Left ventricle myocardium inferior (tissue), 1 donor: ENCODE measurements around the gene FBXO10. TPM values are rescaled to one million over a fixed set of nuclear protein-coding genes. Genes with fewer than 3 reads are reported as not detected.
A peak's percentile ranks its signal among the peaks of the same experiment; 100 is the strongest.

ENCODE experiments used
- DNase-seq: peaks from one replicate; pipeline ENCODE4 v3.0.0-alpha.2; 2020
- H3K27ac ChIP-seq: fragments of 200-600 bp; replicated peaks from 2 replicates; pipeline ENCODE4 v1.8.0; 2021
- H3K27me3 ChIP-seq: fragments of 200-600 bp; 2 replicates; pipeline ENCODE4 v1.8.0; 2021; ENCODE audit warnings: low read depth
- H3K36me3 ChIP-seq: fragments of 200-600 bp; 2 replicates; pipeline ENCODE4 v1.8.0; 2021
- H3K4me1 ChIP-seq: fragments of 200-600 bp; 2 replicates; pipeline ENCODE4 v1.8.0; 2021
- H3K4me3 ChIP-seq: fragments of 200-600 bp; 2 replicates; pipeline ENCODE4 v1.8.0; 2021; ENCODE audit warnings: mild to moderate bottlenecking, moderate library complexity
- H3K9me3 ChIP-seq: fragments of 200-600 bp; replicated peaks from 2 replicates; pipeline ENCODE4 v1.8.0; 2021
- intact Hi-C: fragments of 100-400 bp; cut with micrococcal nuclease; formaldehyde crosslinking; loops from one replicate; pipeline ENCODE4 v1.11.0; 2022
- long read RNA-seq: library from polyadenylated mRNA; unstranded; transcript quantifications from one replicate; pipeline ENCODE4 v2.0.0, GENCODE V29; 2021
- total RNA-seq: library from RNA; stranded (reverse); fragmentation: NEBNext Ultra II Directional; extraction: Animal tissue kit (Norgen Biotek cat#: 25700); gene quantifications from one replicate; pipeline ENCODE4 v1.2.1, GENCODE V29; 2021
- TF ChIP-seq, protein P1 (sequence below): fragments of 200-600 bp; IDR thresholded peaks from 2 replicates; pipeline ENCODE4 v1.8.0; 2021; ENCODE audit warnings: antibody characterized with exemption, mild to moderate bottlenecking, borderline replicate concordance
- donor health status: DM: no; HTN: yes; CAD: no; lungs with severe emphysema.

Gene FBXO10, protein sequence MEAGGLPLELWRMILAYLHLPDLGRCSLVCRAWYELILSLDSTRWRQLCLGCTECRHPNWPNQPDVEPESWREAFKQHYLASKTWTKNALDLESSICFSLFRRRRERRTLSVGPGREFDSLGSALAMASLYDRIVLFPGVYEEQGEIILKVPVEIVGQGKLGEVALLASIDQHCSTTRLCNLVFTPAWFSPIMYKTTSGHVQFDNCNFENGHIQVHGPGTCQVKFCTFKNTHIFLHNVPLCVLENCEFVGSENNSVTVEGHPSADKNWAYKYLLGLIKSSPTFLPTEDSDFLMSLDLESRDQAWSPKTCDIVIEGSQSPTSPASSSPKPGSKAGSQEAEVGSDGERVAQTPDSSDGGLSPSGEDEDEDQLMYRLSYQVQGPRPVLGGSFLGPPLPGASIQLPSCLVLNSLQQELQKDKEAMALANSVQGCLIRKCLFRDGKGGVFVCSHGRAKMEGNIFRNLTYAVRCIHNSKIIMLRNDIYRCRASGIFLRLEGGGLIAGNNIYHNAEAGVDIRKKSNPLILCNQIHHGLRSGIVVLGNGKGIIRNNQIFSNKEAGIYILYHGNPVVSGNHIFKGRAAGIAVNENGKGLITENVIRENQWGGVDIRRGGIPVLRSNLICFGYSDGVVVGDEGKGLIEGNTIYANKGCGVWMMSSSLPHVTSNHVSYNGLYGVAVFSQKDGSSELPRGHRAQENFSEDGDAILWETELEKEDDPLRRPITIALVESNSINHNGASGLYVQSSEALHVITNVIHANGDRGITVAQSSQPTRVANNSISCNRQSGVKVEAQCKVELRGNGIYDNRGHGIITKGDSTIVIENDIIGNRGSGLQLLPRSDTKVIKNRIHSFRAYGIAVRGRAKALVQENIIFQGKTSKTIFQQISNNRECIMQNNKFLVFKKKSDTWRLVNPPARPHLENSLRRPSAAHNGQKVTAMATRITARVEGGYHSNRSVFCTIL
- total RNA-seq, result 6.7 TPM
- long read RNA-seq, full-length matches to known transcripts, result 8 of 10 reads
- long read RNA-seq, partial matches to known transcripts, result 0 of 10 reads
- long read RNA-seq, other reads (novel, unspliced or antisense), result 2 of 10 reads

DNA sequence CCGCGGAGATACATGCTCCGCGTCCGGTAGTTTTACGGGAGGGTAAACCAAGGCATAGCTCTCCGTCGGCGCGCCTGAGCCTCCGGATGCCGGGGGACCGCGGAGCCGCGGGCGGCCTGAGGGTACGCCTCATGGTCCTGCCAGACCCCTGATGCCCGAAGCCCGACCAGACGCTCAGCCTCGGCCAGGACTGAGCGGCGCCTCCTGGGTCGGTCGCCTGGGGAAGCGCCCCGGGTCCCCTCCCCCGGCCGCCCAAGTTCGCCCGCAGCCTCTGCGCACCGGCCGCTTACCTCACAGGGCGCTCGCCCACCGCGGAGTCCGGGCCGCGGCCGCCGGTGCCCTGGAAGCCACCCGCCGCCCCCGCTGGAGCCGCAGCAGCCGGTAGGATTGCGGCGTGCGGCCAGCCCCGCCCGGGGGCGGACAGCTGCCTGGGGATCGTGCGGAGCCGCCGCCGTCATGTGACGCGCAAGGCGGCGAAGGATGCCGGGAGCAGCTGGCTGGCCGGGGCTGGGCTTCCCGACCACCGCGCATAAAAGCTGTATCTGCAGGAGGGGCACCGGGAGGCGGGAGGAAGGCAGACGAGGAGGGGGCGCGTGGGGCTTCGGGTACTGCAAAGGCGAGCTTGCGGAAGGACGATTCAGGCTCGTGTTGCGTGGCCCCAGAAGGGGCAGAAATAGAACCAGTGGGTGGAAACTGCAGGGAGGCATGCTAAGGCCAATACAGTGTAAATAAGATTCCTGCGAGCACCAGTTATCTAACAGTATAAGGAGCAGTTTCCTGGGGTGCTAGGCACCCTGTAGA is at the start of gene FBXO10:
TSS of gene FBXO10 (minus strand) at position 460 of the 801 bp plus-strand sequence. CDS start 34,612 bp downstream, outside the sequence.
- H3K4me1 ChIP-seq, result peaks cover 31% of the 10 kb centered on the region
- TF ChIP-seq, protein P1, sequence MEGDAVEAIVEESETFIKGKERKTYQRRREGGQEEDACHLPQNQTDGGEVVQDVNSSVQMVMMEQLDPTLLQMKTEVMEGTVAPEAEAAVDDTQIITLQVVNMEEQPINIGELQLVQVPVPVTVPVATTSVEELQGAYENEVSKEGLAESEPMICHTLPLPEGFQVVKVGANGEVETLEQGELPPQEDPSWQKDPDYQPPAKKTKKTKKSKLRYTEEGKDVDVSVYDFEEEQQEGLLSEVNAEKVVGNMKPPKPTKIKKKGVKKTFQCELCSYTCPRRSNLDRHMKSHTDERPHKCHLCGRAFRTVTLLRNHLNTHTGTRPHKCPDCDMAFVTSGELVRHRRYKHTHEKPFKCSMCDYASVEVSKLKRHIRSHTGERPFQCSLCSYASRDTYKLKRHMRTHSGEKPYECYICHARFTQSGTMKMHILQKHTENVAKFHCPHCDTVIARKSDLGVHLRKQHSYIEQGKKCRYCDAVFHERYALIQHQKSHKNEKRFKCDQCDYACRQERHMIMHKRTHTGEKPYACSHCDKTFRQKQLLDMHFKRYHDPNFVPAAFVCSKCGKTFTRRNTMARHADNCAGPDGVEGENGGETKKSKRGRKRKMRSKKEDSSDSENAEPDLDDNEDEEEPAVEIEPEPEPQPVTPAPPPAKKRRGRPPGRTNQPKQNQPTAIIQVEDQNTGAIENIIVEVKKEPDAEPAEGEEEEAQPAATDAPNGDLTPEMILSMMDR, result no peak
- no peaks in the 10 kb centered on the region for H3K27me3 ChIP-seq
- intact Hi-C loops, result no loop called here
- peak within 1 kb of the TSS; percentile 89 for H3K4me3 ChIP-seq
- DNase-seq, result peak; percentile 79
- H3K9me3 ChIP-seq, result no peaks in the 10 kb centered on the region
- H3K36me3 ChIP-seq, result no peaks in the 10 kb centered on the region
- H3K27ac ChIP-seq, result peak within 1 kb of the TSS; percentile 90

DNA sequence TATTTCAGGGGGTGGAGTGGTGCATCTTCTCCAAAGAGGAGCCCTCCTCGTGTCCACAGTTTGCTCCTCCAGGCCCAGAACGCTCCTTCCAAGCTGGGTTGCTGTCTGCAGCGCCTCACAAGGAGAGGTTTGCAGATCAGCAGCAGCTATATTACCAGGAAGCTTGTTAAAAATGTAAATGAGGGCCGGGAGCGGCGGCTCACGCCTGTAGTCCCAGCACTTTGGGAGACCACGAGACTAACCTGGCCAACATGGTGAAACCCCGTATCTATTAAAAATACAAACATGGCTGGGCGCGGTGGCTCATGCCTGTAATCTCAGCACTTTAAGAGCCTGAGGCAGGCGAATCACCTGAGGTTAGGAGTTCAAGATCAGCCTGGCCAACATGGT is 49.6 kb upstream of the FBXO10 start:
- intact Hi-C loops, result no loop called here

DNA sequence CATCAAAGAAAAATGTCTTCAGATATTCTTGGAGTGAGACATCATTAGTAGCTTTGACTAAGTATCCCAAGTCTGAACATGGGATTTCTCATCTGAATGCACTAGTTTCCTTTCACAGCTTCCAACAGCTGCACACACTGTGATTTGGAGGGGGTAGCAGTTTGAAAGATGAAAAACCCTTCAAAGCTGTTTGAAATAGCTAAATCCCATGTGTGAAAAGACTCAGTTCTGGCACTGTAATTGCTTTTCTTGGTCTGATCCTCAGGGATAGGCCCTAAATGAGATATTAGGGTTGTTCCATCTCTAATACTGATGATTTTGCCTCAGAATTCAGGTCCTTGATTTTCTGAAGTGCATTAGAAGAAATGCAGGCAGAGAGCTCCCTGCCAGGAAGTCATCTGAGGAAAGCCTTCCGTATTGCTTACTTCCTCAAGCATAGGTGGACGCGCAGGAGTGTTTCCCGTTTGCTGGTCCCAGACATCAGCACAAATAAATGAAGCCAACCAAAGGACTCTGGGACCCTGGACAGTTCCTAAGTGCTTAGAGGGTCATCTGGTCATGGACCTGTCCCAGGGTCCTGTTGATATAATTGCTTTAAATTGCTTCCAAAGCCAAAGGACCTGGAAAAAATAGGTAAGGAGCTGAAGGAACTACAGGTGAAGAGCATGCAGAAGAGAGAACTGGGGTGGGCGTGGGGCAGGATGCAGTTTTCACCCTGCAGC is 49.0 kb upstream of the FBXO10 start:
- Histone ChIP-seq H3K27ac (no peak overlapping the region), H3K4me3 (no peak overlapping the region), H3K4me1 (no peaks in the 10 kb centered on the region), H3K9me3 (no peaks in the 10 kb centered on the region), H3K27me3 (peaks cover 6% of the 10 kb centered on the region), H3K36me3 (no peaks in the 10 kb centered on the region)
- TF ChIP-seq, protein P1, result no peak
- intact Hi-C loops, result no loop called here
- no peak for DNase-seq

More for the DNA sequence above, 49.6 kb upstream of the FBXO10 start:
- Histone ChIP-seq H3K4me3 (no peak overlapping the region), H3K9me3 (no peaks in the 10 kb centered on the region), H3K4me1 (no peaks in the 10 kb centered on the region), H3K27me3 (peaks cover 6% of the 10 kb centered on the region), H3K27ac (no peak overlapping the region), H3K36me3 (no peaks in the 10 kb centered on the region)
- DNase-seq, result no peak
- TF ChIP-seq, protein P1, result no peak

DNA sequence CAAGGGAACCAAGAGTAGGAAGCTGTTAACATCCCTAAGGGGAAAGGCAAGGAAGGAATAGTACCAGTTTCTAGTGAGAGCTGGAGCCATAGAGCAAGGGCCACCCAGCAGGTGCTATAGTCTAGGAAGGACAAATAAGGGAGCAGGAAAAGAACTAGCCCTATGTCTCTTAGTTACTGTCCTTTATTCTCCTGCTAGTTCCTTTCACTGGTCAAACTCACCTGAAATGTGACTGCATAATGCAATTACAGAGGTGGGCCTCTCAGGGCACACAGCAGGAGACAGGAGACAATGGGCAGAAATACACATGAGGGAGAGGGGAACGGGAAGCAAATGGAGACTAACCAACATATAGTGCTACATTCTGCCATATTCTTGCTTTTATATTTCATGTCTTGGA is 47.9 kb upstream of the FBXO10 start:
- H3K27me3 ChIP-seq, result peaks cover 6% of the 10 kb centered on the region
- intact Hi-C loops, result no loop called here
- TF ChIP-seq, protein P1, result no peak

More for the DNA sequence above, 47.9 kb upstream of the FBXO10 start:
- Histone ChIP-seq H3K27ac (no peak overlapping the region), H3K36me3 (no peaks in the 10 kb centered on the region), H3K4me1 (no peaks in the 10 kb centered on the region), H3K9me3 (no peaks in the 10 kb centered on the region), H3K4me3 (no peak overlapping the region)
- no peak for DNase-seq
